Neural cell (in vitro differentiated cells): ENCODE results near the gene APOOL. TPM values are rescaled to one million over a fixed set of nuclear protein-coding genes. Genes with fewer than 3 reads are reported as not detected.
"Not testable (repeated sequence)": the region's sequence is repeated elsewhere in the genome, so short reads cannot be mapped to it uniquely, and the experiment has no call there.

Experiments
- H2AFZ ChIP-seq: fragments of 200-600, 300-800 bp; sonication (generic), shearing (Covaris generic); 2 replicates; pipeline ENCODE4 v1.6.0; 2014; ENCODE audit warnings: low read depth, mild to moderate bottlenecking, antibody characterized with exemption, low read length, moderate library complexity
- H3F3A ChIP-seq: fragments of 200-600 bp; shearing (Covaris generic); 2 replicates; pipeline ENCODE4 v1.6.1; 2016; ENCODE audit warnings: mild to moderate bottlenecking, moderate library complexity, mixed read lengths, antibody characterized with exemption, low read length; ENCODE audit not compliant: insufficient read depth, poor library complexity, severe bottlenecking
- H3K27ac ChIP-seq: fragments of 200-600, 300-800 bp; sonication (generic), shearing (Covaris generic); 2 replicates; pipeline ENCODE4 v1.5.1; 2014; ENCODE audit warnings: mild to moderate bottlenecking, low read length, moderate library complexity
- H3K27me3 ChIP-seq: fragments of 300-800, 200-600 bp; sonication (generic), shearing (Covaris generic); 2 replicates; pipeline ENCODE4 v1.6.0; 2014; ENCODE audit warnings: mild to moderate bottlenecking, low read depth, low read length, moderate library complexity; ENCODE audit not compliant: insufficient read depth
- H3K36me3 ChIP-seq: fragments of 300-800, 200-600 bp; sonication (generic), shearing (Covaris generic); 2 replicates; pipeline ENCODE4 v1.5.1; 2014; ENCODE audit warnings: mild to moderate bottlenecking, antibody characterized with exemption, low read length, moderate library complexity; ENCODE audit not compliant: insufficient read depth
- H3K4me2 ChIP-seq: fragments of 300-800, 200-600 bp; sonication (generic), shearing (Covaris generic); 2 replicates; pipeline ENCODE4 v1.6.0; 2014; ENCODE audit warnings: mild to moderate bottlenecking, low read length
- H3K4me3 ChIP-seq: fragments of 300-800, 200-600 bp; sonication (generic), shearing (Covaris generic); 2 replicates; pipeline ENCODE4 v1.5.1; 2014; ENCODE audit warnings: mild to moderate bottlenecking, low read length, moderate library complexity
- H3K79me2 ChIP-seq: fragments of 200-600 bp; shearing (Covaris generic); replicated peaks from 2 replicates; pipeline ENCODE4 v1.6.0; 2014; ENCODE audit warnings: mild to moderate bottlenecking, low read length, moderate library complexity; ENCODE audit not compliant: insufficient read depth
- H3K9ac ChIP-seq: fragments of 300-800, 200-600 bp; sonication (generic), shearing (Covaris generic); 2 replicates; pipeline ENCODE4 v1.6.1; 2016; ENCODE audit warnings: mild to moderate bottlenecking, low read length, mixed read lengths
- H3K9me2 ChIP-seq: fragments of 200-600 bp; shearing (Covaris generic); 2 replicates; pipeline ENCODE4 v1.6.1; 2016; ENCODE audit warnings: mild to moderate bottlenecking, low read length, mixed read lengths; ENCODE audit not compliant: insufficient read depth
- H3K9me3 ChIP-seq: fragments of 200-600, 300-800 bp; sonication (generic), shearing (Covaris generic); 2 replicates; pipeline ENCODE4 v1.6.1; 2016; ENCODE audit warnings: mild to moderate bottlenecking, mixed run types, low read length, moderate library complexity, mixed read lengths
- H4K20me1 ChIP-seq: fragments of 200-600 bp; shearing (Covaris generic); 2 replicates; pipeline ENCODE4 v1.6.1; 2016; ENCODE audit warnings: mild to moderate bottlenecking, mixed run types; ENCODE audit not compliant: insufficient read depth
- EP300 ChIP-seq: fragments of 450-650 bp; conservative IDR thresholded peaks from 2 replicates; pipeline ENCODE4 v1.6.1; 2014; ENCODE audit warnings: antibody characterized with exemption, mild to moderate bottlenecking, moderate library complexity; ENCODE audit not compliant: poor library complexity, severe bottlenecking
- EZH2 ChIP-seq: fragments of 200-600, 300-800 bp; shearing (Covaris generic), sonication (generic); IDR thresholded peaks from 2 replicates; pipeline ENCODE4 v1.6.1; 2014; ENCODE audit warnings: antibody characterized with exemption, low read length, borderline replicate concordance, mild to moderate bottlenecking; ENCODE audit not compliant: insufficient read depth, poor library complexity, severe bottlenecking
- MXI1 ChIP-seq: fragments of 450-650 bp; conservative IDR thresholded peaks from 2 replicates; pipeline ENCODE4 v1.6.1; 2014; ENCODE audit warnings: antibody characterized with exemption, mild to moderate bottlenecking; ENCODE audit not compliant: poor library complexity, severe bottlenecking
- POLR2AphosphoS5 ChIP-seq: IDR thresholded peaks from 2 replicates; pipeline ENCODE4 v1.6.1; 2012
- RAD21 ChIP-seq: fragments of 450-650 bp; conservative IDR thresholded peaks from 2 replicates; pipeline ENCODE4 v1.6.1; 2014; ENCODE audit warnings: antibody characterized with exemption, mild to moderate bottlenecking, moderate library complexity
- SMC3 ChIP-seq: fragments of 450-650 bp; conservative IDR thresholded peaks from 2 replicates; pipeline ENCODE4 v1.6.1; 2014; ENCODE audit warnings: antibody characterized with exemption, mild to moderate bottlenecking, moderate library complexity; ENCODE audit not compliant: poor library complexity
- TAF1 ChIP-seq: IDR thresholded peaks from 2 replicates; pipeline ENCODE4 v1.6.1; 2012; ENCODE audit warnings: low read depth
- polyA plus RNA-seq: library from polyadenylated mRNA; depleted of rRNA; stranded (reverse); fragments of >200 nt; gene quantifications from 2 replicates; pipeline ENCODE4 v1.2.3, GENCODE V29; 2014
- TF ChIP-seq, protein P1 (sequence below): fragments of 450-650 bp; IDR thresholded peaks from 2 replicates; pipeline ENCODE4 v1.5.1; 2014; ENCODE audit warnings: antibody characterized with exemption, mild to moderate bottlenecking, moderate library complexity; ENCODE audit not compliant: poor library complexity, severe bottlenecking
- TF ChIP-seq, protein P2 (sequence below): IDR thresholded peaks from 2 replicates; pipeline ENCODE4 v1.6.1; 2012; ENCODE audit warnings: borderline replicate concordance

The APOOL gene
- polyA plus RNA-seq, 1 donor from 2014 or later, result 3.6 TPM

- H4K20me1 ChIP-seq, H3F3A ChIP-seq, H3K9me2 ChIP-seq, H3K27ac ChIP-seq, H3K4me3 ChIP-seq, H3K79me2 ChIP-seq, H3K9me3 ChIP-seq, H3K9ac ChIP-seq, H2AFZ ChIP-seq, H3K4me2 ChIP-seq, H3K36me3 ChIP-seq, H3K27me3 ChIP-seq: not testable (repeated sequence)
These were observed 11.7 kb downstream of the APOOL start for GRCh38 chrX:85015351-85015750.

DNA sequence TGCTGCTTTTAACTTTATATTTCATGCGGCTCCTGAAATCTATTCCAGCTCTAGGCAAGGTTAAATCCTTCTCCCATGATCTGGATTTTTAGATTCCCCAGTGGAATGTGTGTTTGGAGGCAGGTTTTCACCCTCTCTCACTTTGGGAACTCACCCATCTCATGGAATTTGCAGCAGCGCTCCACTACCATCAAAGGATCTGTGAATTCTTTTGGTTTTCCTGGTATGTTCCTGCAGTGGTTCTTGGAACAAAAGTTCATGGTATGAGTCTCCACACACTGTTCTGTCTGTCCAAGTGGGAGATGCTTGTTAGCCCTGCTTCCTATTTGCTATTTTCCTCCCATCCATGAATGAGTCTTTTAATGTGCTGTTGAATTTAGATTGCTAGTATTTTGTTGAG, 14.0 kb downstream of the APOOL start:
- no peaks in the 10 kb centered on the region for H3F3A ChIP-seq

GRCh38 chrX:85018471-85018870, 14.8 kb downstream of the APOOL start:
- Histone ChIP-seq H3K36me3 (no peaks in the 10 kb centered on the region), H3K4me2 (no peak overlapping the region), H3K9me3 (no peaks in the 10 kb centered on the region), H3F3A (no peaks in the 10 kb centered on the region), H3K79me2 (no peaks in the 10 kb centered on the region), H2AFZ (no peak overlapping the region), H3K27me3 (no peaks in the 10 kb centered on the region), H4K20me1 (no peaks in the 10 kb centered on the region), H3K9me2 (no peaks in the 10 kb centered on the region), H3K9ac (no peak overlapping the region), H3K4me3 (no peak overlapping the region), H3K27ac (no peak overlapping the region)
- TF ChIP-seq EP300 (no peak), TAF1 (no peak), EZH2 (no peak)
- TF ChIP-seq, protein P1, sequence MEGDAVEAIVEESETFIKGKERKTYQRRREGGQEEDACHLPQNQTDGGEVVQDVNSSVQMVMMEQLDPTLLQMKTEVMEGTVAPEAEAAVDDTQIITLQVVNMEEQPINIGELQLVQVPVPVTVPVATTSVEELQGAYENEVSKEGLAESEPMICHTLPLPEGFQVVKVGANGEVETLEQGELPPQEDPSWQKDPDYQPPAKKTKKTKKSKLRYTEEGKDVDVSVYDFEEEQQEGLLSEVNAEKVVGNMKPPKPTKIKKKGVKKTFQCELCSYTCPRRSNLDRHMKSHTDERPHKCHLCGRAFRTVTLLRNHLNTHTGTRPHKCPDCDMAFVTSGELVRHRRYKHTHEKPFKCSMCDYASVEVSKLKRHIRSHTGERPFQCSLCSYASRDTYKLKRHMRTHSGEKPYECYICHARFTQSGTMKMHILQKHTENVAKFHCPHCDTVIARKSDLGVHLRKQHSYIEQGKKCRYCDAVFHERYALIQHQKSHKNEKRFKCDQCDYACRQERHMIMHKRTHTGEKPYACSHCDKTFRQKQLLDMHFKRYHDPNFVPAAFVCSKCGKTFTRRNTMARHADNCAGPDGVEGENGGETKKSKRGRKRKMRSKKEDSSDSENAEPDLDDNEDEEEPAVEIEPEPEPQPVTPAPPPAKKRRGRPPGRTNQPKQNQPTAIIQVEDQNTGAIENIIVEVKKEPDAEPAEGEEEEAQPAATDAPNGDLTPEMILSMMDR, result no peak
- TF ChIP-seq, protein P2, sequence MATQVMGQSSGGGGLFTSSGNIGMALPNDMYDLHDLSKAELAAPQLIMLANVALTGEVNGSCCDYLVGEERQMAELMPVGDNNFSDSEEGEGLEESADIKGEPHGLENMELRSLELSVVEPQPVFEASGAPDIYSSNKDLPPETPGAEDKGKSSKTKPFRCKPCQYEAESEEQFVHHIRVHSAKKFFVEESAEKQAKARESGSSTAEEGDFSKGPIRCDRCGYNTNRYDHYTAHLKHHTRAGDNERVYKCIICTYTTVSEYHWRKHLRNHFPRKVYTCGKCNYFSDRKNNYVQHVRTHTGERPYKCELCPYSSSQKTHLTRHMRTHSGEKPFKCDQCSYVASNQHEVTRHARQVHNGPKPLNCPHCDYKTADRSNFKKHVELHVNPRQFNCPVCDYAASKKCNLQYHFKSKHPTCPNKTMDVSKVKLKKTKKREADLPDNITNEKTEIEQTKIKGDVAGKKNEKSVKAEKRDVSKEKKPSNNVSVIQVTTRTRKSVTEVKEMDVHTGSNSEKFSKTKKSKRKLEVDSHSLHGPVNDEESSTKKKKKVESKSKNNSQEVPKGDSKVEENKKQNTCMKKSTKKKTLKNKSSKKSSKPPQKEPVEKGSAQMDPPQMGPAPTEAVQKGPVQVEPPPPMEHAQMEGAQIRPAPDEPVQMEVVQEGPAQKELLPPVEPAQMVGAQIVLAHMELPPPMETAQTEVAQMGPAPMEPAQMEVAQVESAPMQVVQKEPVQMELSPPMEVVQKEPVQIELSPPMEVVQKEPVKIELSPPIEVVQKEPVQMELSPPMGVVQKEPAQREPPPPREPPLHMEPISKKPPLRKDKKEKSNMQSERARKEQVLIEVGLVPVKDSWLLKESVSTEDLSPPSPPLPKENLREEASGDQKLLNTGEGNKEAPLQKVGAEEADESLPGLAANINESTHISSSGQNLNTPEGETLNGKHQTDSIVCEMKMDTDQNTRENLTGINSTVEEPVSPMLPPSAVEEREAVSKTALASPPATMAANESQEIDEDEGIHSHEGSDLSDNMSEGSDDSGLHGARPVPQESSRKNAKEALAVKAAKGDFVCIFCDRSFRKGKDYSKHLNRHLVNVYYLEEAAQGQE, result no peak

More for the DNA sequence above, 14.0 kb downstream of the APOOL start:
- no peak overlapping the region for H3K4me2 ChIP-seq
- no peaks in the 10 kb centered on the region for H4K20me1 ChIP-seq
- H2AFZ ChIP-seq, result no peak overlapping the region
- H3K79me2 ChIP-seq, result no peaks in the 10 kb centered on the region
- H3K27me3 ChIP-seq, result no peaks in the 10 kb centered on the region
- no peak overlapping the region for H3K4me3 ChIP-seq
- no peaks in the 10 kb centered on the region for H3K9me3 ChIP-seq
- no peaks in the 10 kb centered on the region for H3K36me3 ChIP-seq
- H3K27ac ChIP-seq, result no peak overlapping the region
- H3K9me2 ChIP-seq, result no peaks in the 10 kb centered on the region
- no peak for TF ChIP-seq TAF1
- TF ChIP-seq RAD21, result no peak
- TF ChIP-seq EZH2, result no peak
- TF ChIP-seq EP300, result no peak
- TF ChIP-seq, protein P2, result no peak
- TF ChIP-seq POLR2AphosphoS5, result no peak
- TF ChIP-seq MXI1, result no peak
- TF ChIP-seq, protein P1, result no peak
- no peak for TF ChIP-seq SMC3
- H3K9ac ChIP-seq, result no peak overlapping the region
